Adrenal gland (tissue), 5 donors: Measurements from ENCODE around the gene DNM1L.

ENCODE experiments used
- CTCF ChIP-seq, 6 experiments: fragments of 450-650 bp in 4 of 6; fragments of 200-600 bp in 2 of 6; sonication (generic) in 1 of 6; IDR thresholded peaks; 1 replicate in 5 of 6; 2 replicates in 1 of 6; pipeline versions ENCODE4 v1.5.1 to v1.8.0; 2016 to 2021; ENCODE audit warnings: antibody characterized with exemption in 6 of 6, mild to moderate bottlenecking in 2 of 6, moderate library complexity in 1 of 6
- POLR2A ChIP-seq, 2 donors: fragments of 450-650 bp; IDR thresholded peaks; one replicate each; pipeline ENCODE4 v1.6.1; 2017; ENCODE audit warnings: antibody characterized with exemption in 2 of 2, mild to moderate bottlenecking in 2 of 2, moderate library complexity in 1 of 2
- donor health status: DM: no; HTN: no; CAD: no.

- TF ChIP-seq POLR2A (IDR thresholded peaks at IDR 0.05) = no peak
- TF ChIP-seq CTCF (IDR thresholded peaks at IDR 0.05) = no peak
Observed at GRCh38 chr12:32651956-32652210, 27.2 kb upstream of the DNM1L start.
